AG09319 (cell line): ENCODE data around the gene MARCHF9.

Experiments
- DNase-seq: peaks from one replicate; pipeline ENCODE4 v3.0.0-alpha.2; 2010; ENCODE audit warnings: low read depth; ENCODE audit errors: extremely low read depth
- TF ChIP-seq, protein P1 (sequence below): IDR thresholded peaks from 2 replicates; pipeline ENCODE4 v1.5.1; 2011; ENCODE audit warnings: low read depth, mild to moderate bottlenecking, inconsistent platforms, low read length, moderate library complexity

Gene MARCHF9

DNA sequence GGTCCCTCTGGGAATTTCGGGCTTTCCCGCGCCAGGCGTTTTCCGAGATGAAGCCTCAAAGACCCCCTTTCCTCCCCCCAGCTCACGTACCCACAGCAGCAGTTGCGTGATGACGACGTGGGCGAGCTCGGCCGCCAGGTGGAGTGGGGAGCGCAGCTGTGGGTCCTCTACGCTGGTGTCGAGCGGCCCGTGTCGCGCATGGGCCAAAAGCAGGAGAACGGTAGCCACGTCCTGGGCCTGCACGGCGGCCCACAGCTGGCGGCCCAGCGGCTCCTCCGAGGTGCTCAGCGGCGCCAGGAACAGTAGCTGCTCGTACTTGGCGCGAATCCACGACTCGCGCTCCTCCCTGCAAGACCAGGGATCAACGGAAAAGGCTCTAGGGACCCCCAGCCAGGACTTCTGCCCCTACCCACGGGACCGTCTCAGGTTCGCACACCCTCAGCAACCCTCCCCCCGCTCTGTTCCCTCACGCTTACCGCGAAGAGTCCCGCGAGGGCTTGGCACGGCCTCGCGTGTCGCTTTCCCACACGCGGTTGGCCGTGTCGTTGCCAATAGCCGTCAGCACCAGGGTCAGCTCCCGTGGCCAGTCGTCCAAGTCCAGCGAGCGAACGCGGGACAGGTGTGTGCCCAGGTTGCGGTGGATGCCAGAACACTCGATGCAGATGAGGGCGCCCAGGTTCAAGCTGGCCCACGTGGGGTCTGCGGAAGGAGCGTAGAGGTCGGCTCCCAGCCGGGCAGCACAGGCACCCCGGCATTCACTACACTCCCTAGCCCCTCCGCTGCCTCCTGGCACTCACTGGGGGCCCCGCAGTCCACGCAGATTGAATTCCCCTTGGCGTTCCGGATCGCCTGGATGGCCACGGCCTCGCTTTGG is 27.8 kb upstream of the MARCHF9 start:
- no peak for DNase-seq
- TF ChIP-seq, protein P1, sequence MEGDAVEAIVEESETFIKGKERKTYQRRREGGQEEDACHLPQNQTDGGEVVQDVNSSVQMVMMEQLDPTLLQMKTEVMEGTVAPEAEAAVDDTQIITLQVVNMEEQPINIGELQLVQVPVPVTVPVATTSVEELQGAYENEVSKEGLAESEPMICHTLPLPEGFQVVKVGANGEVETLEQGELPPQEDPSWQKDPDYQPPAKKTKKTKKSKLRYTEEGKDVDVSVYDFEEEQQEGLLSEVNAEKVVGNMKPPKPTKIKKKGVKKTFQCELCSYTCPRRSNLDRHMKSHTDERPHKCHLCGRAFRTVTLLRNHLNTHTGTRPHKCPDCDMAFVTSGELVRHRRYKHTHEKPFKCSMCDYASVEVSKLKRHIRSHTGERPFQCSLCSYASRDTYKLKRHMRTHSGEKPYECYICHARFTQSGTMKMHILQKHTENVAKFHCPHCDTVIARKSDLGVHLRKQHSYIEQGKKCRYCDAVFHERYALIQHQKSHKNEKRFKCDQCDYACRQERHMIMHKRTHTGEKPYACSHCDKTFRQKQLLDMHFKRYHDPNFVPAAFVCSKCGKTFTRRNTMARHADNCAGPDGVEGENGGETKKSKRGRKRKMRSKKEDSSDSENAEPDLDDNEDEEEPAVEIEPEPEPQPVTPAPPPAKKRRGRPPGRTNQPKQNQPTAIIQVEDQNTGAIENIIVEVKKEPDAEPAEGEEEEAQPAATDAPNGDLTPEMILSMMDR = peak; percentile 46

DNA sequence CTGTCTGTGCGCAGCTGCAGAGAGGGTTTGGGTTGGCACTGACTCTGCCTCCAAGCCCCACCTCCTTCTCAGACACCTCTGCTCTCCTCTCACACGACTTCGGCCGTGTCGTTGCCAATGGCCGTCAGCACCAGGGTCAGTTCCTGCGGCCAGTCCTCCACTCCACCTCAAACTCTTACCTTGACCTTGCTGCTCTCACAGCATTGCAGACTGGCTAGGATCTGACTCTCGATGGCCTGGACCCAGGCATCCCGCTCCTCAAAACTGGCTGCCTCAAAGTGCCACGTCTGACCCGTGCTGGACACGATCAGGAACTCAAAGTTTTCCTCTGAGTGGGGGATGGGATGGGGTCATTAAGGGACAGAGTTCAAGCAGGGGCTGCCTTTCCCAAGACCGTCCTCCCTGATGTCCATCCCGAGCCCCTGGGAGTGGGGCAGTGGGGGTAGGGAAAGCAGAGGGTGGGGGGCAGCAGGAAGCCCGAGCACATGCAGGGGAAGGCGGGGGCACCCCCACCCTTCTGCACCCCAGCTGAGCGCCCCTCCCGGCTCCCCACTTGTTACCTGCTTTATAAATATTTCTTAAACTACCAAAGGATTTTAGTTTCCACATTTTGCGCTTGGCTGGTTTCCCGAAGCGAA is 27.0 kb upstream of the MARCHF9 start:
- TF ChIP-seq, protein P1 = no peak
- DNase-seq = no peak

DNA sequence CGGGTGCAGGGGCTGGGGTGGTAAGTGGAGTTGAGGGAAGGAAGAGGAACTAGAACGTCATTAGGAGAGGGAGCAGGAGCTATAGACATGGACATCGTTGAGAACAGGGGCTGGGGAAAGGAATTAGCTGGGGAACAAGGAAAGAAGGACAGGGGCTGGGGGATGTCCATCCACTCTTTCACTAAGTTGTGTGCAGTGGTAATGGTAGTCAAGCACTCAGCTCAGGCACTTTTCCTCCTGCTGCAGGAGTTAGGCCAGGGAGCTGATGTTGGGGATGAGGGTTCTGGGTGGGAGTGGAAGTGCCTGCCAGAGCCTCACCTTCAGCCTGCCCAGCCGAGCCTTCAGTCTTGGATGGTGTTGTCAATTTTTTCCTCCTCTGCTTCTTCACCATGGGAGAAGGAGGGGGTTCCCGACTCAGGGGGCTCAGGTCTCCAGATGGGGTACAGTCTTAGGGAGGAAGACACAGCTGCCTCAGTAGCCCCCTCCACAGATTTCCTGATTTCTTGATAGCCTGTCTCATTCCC is 25.5 kb upstream of the MARCHF9 start:
- no peak for DNase-seq
- TF ChIP-seq, protein P1 = no peak

DNA sequence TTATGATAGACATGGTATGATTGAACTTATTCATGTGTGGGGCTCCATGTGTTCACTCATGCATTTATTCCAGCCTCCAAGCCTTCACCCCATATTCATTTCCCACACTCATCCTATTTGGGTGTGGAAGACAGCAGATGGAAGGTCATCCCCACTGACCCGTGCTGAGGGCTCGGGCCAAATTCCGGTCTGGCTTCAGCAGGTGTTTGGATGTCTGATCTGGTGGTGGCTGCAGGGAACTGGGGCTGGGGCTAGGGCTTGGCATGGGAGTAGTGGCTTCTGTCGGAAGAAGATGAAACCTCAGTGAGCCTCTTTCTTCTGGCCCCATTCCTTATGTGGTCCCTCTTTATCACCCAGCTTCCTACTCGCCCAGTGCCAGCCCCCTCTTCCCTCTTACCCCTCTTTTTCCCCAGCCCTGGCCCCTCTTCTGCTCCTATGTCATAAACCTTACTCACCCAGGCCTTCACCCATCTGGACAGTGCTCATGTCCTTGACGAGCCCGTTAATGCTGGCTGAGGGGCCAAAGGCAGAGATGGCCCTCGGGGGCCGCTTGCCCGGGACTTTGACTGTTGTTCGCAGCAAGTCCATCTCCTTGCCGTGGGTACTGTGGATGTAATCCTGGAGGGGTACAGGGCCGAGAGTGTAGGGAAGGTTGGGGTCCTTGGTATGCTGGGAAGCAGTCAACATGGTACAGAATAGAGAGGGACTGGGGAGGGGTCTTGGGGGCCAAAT is 24.4 kb upstream of the MARCHF9 start:
- no peak for DNase-seq
- TF ChIP-seq, protein P1 = no peak

DNA sequence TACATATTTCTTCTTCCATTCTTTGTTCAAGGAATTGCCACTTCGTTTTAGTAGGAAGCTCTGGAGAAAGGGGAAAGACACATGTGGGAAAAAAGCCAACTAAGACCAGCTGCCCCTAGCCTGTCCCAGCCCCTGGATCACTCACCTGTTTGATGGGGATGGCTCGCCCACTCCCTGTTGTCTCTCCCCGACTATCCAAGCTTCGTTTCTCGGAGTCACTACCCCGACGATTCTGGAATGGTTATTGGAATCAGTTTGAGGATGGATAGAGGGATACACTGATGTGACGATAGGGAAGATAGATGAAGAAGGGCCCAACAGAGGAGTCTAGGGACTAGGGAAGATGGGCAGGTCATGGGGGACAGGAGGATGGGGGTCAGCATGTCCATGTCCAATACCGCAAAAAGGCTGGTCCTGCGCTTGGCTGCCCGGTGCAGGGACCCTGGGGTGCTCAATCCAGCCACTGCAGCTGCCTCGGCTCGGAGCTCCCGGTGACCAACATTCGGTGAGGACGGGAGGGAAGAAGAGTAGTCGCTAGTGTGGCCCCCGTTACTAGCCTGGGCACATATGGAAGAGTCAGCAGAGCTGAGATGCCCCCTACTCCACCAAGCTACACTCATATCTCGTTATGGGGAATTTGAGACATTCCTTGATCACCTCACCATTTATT is 23.4 kb upstream of the MARCHF9 start:
- TF ChIP-seq, protein P1 = no peak
- DNase-seq = no peak

DNA sequence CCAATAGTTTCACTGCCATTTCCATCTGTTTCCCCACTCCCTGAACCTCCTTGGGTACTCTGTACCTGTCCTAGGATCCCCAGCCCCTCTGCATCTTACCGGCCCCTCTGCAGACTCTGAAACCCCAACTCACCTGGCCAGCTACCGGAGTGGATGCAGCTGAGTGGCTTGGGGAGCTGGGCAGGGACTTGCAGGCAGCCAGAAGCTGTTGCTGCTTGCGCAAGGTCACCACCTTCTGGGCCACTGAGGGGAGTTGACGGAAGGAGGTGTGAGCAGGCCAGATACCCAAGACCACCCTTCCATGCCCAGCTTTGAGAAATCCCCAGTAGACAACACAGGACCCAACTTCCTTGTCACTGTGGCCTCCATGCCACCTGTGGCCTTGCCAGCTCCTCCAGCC is 22.6 kb upstream of the MARCHF9 start:
- no peak for DNase-seq
- TF ChIP-seq, protein P1 = no peak
